ENCODE measurements around the gene TGM3.

Gene TGM3

DNA sequence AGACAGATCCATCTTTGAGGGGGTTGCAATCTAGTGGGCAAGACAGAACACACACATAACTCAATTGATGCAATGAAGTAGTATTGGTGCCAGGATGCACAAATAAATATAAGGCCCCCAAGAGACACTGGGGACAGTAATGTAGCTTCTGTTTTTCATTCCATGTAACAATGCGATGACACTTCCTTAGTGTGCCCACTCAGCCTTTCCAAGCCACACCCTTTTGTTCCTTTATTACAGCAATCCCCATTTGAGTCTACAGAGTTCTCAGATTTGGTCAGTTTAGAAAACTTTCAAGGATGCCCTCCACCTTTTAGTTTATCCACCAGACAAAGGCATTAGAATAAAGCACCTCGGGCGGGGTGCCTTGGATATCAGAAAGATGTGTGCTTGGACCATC is 15.5 kb downstream of the TGM3 start:
- no peak for DNase-seq

DNA sequence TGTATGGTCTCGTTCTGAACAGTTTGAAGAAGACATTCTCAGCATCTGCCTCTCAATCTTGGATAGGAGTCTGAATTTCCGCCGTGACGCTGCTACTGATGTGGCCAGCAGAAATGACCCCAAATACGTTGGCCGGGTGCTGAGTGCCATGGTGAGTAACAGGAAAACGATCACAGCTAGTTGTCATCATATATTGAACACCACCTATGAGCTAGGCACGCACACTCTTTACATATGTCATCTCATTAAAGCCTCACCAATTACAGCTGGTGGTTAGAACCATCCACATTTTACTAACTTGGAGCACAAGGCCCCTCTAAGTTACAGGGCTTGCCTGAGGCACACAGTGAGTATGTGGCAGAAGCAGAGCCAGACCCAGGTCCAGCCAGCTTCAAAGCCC is 17.1 kb downstream of the TGM3 start:
- no peak for DNase-seq

DNA sequence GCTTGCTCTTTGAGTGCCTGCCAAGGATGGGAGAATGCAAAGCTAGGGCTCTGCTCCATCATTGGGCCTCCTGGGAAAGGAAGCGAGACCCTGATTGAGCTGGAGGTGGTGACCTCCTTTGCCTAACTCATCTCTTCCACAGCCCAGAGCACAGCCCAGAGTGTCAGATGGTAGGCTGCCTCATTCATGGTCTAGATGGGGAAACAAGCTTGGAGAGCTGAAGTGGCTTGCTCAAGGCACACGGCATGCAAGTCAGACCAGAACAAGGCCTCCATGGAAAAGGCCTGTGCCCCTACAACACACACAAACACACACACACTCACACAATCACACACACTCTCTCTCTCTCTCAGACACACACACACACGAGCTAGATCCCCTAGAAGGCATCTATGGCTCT is 17.5 kb downstream of the TGM3 start:
- no peak for DNase-seq

DNA sequence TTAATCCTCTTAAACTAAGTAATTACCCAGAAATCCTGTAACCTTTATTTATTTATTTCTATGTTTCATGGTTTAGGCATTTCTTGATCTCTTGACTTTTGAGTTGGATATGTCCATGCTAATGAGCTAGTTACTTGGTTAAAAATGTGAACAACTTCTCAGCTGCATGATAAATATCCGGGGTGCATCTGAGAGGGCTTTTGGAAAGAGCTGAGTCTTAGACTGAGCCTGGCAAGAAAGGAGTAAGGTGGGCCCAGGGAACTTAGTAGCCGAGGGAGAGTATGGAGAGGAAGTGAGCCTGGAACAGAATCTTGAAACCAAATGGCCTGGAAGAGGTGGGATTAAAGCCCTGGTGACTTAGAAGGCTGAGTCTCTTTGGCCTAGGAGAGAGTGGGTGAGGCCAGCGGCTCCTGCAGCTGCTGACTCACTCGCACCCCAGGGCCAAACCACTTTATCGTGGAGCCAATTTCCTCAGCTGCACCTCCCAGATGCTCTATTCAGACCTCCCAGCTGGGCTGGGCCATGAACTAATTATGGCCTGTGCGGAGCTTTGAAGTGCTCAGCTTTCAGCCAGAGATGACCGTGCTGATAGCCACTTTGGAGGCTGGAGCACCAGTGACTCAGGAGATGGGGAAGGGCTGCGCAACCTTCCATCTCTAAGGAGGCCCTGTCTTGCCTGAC is 19.1 kb downstream of the TGM3 start:
- DNase-seq: no peak

DNA sequence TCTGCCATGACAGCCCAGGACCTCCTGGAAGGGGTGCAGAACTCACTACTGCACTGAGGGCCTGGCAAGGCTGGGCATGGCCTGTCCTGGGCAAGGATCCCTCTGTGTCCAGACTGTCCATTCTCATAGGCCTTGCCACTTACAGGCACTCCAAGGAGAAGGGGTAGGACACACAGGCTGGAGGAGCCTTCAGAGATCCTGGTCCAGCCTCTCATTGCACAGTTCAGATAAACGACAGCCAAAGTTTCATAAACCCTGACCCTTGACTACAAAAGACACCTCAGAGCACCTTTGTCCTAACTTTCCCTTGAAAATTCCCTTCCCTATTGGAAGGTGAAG is 19.6 kb downstream of the TGM3 start:
- DNase-seq: no peak

DNA sequence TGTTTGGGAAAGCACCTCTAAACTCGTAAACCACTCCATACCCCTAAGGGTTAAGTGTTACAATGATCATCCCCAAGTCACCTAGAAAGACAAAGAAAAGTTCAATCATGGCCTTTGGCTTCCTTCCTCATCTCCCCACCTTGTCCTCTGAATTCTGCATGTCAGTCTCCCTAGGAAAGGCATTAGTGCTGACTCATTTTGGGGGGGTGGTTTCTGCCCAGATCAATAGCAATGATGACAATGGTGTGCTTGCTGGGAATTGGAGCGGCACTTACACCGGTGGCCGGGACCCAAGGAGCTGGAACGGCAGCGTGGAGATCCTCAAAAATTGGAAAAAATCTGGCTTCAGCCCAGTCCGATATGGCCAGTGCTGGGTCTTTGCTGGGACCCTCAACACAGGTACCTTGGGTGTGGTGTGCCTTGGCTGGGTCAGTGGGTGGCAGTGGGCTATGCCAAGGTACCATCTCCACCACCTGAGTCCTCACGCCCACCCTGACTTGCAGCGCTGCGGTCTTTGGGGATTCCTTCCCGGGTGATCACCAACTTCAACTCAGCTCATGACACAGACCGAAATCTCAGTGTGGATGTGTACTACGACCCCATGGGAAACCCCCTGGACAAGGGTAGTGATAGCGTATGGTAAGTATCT is 21.2 kb downstream of the TGM3 start:
- no peak for DNase-seq

DNA sequence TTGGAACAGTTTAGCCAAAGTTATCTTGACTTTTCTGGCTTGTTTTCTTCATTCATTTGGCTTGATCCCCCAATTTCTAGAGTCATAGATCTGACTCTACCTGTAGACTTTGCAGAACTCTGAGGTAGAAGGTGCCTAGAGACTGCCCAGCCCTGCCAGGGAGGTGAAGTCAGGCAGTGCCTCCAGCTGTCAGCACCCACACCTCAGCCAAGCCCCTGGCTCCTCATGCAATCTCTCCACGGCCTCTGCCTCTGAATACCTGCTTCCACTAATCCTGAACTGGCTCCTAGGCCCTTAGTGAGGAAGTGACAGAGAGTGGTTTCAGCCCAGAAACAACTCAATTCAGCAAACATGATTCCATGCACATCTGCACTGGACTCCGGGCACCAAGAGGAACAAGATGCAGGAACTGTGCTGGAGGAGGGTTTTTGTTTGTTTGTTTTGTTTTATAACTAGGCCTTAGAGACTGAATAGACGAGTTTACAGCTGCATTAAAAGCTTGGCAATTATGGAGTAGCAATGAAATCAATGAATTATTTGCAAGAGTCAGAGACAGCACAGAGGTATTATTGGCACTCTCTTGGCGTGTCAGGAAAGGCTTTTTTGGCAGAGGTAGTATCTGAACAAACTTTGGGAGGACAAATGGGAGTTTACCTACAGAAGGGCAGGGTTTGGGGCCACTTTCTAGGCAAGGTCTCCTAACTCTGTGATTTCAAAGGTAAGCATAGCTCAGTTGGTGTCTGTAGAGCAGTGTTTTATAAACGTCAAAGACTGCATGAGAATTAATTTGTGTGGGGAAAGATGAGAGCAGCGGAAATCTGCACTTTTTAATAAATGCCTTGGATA is 25.2 kb downstream of the TGM3 start:
- DNase-seq: no peak

DNA sequence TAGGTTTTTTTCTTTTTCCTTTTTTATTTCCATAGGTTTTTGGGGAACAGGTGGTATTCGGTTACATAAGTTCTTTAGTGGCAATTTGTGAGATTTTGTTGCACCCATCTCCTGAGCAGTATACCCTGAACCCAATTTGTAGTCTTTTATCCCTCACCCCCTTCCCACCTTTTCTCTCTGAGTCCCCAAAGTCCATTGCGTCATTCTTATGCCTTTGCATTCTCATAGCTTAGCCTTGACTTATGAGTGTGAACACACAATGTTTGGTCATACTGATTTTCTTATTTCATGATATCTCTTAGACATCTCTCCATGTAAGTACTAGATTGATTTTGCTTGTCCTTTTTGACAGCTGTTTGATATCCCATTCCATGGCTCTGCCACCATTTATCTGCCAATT is 27.2 kb downstream of the TGM3 start:
- no peak for DNase-seq

DNA sequence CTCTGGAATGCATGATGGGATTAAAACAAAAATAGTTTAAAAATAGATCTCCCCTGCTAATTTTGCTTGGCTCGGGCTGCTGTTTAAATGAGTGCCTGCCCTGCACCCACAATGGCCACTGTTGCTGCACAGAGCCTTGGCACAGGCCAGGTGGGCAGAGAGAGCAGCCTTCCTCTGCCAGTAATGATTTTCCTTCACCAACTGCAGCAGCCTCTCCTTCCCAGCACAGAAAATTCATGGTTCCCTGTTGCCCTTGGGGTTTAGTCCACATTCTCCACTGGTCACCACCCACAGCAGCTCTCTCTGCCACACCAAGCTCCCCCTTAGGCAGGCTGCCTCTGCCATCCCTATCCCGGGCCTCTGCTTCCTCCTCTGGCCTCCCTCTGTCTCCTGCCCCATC is 30.2 kb downstream of the TGM3 start:
- no peak for DNase-seq

DNA sequence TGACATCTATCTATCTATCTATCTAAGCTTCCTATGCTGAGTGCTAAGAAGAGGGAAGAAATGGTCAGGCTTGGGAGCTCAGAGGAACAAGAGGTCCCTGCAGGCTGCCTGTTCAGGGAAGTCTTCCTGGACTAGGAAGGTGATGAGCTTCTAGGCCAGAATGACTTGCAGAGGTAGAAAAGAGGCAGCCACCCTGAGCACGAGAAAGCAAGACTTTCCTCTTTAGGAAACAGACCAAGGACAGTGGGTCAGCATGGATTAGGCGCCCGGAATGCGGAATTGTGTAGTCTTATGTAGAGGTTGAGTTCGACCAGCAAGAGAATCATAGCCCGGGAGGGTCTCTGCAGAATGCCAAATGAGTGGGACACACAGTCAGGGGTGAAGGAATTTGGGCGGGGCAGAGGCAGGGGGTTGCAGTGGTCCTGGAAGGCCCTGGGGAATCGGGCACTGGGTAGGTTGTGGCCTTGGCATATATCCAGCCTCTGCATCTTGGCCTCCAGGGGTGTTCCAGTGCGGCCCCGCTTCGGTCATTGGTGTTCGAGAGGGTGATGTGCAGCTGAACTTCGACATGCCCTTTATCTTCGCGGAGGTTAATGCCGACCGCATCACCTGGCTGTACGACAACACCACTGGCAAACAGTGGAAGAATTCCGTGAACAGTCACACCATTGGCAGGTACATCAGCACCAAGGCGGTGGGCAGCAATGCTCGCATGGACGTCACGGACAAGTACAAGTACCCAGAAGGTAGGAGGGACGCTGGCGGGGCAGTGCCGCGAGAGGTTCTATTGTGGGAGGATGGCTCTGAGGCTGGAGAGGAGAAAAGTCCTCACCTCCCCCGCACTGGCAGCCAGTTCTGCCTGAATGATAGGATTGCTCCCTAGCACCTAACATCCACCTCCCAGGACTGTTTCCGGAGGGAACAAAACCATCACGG is 32.1 kb downstream of the TGM3 start:
- DNase-seq: no peak

DNA sequence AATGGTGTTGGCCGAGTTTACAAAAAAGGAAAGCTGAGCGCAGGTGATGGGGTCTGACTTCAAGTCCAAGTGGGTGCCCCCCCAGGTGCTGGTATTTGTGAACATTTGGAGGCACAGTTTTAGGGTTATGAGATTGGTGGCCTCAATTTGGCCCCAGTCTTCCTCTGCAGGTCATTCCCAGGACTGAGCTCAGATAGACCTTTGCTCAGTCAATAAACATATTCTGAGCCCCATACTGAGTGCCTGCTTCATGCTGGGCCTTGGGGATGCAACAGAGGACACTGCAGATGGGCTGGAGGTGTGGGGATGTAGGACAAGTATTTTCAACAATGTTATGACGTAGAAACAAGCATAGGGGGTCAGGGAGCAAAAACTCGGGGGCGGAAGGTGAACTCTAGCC is 33.5 kb downstream of the TGM3 start:
- no peak for DNase-seq

DNA sequence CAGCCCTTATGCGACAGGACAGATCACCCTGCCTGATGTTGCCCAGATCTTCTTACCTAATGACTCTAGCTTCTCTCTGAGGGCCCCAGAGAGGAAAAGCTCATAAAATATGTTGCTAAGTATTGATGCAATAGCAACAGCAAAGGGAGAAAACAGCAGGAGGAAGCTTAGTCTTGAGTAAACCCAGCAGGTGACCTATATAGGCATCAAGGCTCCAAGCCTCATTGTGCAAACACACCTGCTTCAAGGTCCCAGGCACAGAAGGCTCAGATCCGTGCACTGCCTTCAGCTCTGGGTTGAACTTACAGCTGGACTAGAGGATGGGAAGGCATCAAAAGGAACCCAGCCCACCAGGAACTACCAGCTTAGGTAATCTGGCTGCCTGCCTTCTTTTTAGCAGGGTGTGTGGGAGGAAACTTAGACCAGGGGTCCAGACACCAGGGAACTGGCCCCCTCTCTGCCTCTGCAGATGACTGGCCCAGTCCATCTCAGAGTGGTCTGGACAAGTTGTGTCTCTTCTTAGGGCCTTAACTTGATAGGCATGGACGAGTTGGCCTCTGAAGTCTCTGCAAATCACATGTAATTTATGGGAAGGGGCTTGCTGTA is 34.4 kb downstream of the TGM3 start:
- peak; percentile 18 for DNase-seq

DNA sequence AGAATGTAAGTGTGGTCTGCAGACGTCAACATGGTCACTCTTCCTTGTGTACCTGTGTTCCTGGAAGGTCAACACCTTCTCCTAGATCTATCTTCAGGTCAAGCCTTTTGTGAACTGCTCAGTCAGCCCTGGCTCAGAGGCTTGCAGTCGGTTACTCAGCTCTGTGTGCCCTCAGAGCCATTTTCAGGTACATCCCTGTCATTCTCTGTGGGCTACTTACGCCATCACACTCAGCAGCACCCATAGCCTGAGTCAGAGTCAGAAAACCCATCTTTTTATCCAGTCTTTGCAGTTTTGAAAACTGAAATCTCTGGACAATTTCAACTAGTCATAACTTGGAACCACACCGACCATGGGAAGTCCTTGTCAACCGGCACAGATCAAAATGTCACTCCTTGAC is 35.3 kb downstream of the TGM3 start:
- no peak for DNase-seq

DNA sequence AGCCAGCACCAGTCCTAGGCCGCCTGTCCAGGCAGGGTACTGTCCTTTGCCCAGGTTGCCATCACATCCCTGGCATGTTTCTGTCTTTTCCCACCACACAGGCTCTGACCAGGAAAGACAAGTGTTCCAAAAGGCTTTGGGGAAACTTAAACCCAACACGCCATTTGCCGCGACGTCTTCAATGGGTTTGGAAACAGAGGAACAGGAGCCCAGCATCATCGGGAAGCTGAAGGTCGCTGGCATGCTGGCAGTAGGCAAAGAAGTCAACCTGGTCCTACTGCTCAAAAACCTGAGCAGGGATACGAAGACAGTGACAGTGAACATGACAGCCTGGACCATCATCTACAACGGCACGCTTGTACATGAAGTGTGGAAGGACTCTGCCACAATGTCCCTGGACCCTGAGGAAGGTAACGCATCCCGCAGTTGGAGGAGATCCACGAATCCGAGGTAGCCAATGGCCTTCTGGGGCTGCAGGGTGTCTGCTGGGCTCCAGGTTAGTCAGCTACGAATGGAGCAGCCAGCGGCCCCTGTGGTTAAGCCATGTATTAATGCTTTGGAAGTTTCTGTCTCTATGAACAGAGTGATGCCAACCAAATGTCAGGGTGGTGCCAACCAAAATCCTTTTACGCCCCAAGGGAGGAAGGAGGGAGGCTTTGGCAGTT is 36.2 kb downstream of the TGM3 start:
- no peak for DNase-seq

DNA sequence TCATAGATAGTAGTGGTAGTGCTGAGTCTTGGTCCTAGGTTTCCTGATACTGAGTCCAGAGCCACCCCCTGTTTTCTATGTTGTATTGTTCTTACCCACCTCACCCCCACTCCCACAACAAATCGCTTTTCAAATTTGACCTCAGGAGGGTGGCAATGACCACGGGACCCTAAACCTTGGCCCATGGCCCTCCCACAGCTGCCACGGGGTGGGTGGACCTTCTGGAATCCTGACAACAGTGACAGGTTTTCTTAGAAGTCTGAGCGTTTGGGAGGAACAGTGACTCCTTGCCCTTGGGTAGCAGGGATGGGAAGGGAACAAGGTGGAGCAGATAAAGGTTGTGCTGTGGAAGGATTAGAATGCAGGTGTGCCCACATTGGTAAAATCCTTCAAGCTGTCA is 36.9 kb downstream of the TGM3 start:
- DNase-seq: no peak

DNA sequence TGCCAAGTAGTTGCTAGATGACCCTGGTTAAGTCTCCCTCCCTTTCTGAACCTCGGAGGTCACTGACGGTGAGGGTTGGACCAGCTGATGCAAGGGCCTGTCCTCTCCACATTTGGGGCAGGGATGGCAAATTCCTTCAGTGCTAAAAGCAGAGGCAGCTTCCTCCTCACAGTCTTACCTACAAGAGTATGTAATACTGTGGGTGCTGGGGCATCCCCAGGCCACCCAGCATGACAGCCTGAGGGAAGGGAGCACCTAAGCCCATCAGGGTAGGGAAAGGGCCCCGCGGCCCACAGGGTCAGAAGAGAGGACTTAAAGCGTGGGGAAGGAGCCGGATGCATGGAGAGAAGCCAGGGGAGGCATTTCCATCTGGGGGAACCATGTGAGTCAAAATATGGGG is 38.0 kb downstream of the TGM3 start:
- DNase-seq: no peak

DNA sequence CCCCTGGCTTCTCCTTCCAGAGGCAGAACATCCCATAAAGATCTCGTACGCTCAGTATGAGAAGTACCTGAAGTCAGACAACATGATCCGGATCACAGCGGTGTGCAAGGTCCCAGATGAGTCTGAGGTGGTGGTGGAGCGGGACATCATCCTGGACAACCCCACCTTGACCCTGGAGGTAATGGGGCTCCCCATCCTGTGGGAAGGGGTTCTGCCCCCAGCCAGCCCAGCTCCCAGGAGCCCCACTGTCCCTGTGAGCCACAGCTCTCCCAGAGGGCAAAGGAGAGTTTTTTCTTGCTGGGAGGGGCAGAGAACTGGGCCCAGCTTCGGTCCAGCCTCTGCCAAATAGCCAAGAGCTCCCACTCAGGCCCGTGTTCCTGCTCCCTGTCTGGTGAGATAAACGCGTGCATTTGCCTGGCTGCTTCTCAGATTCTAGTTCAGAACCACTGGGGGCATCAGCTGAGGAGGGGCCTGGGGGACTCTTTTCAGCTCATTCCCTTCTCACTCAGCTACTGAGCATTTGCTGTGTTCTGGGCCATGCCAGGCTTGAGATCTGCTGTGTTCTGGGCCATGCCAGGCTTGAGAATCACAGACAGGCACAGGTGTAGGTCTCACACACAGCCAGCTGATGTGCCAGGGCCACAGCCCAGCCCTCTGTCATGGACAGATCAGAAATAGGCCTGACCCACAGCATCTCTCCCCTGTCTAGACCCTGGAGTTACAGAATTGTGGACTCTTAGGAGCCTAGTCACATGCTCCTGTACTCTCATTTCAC is 39.5 kb downstream of the TGM3 start:
- no peak for DNase-seq

DNA sequence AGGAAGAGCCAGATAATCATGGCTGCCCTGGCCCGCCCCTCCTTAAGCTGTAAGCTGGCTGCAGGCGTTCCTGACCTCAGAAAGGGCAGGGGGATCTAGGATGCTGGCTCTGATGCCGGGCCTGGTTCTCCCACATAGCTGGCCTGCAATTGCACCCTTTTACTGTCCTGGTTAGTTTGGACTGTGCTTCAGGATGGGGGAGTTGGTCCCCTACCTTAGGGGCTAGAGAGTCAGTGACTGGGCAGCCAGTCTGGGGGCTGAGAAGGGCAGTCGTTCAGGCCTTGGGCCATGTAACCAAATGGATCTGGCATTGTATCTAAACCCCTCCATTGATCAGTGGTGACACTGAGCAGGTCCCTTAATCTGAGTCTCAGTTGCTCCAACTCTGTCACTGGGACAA is 40.7 kb downstream of the TGM3 start:
- DNase-seq: no peak

DNA sequence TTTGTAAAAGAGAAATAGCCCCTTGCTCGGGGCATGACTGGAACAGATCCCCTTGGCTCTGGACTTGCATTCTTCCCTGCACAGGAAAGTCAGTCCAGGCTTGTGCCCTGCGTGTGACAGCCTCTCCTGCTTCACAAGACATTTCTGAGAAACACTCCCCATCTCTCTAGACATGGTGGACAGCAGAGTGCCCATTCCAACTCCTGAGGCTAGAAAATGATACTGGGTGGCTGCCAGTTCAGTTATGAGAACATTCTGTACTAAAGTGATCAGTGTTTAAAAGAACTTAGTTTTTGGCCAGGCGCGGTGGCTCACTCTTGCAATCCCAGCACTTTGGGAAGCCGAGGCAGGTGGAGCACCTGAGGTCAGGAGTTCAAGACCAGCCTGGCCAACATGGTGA is 41.3 kb downstream of the TGM3 start:
- no peak for DNase-seq

DNA sequence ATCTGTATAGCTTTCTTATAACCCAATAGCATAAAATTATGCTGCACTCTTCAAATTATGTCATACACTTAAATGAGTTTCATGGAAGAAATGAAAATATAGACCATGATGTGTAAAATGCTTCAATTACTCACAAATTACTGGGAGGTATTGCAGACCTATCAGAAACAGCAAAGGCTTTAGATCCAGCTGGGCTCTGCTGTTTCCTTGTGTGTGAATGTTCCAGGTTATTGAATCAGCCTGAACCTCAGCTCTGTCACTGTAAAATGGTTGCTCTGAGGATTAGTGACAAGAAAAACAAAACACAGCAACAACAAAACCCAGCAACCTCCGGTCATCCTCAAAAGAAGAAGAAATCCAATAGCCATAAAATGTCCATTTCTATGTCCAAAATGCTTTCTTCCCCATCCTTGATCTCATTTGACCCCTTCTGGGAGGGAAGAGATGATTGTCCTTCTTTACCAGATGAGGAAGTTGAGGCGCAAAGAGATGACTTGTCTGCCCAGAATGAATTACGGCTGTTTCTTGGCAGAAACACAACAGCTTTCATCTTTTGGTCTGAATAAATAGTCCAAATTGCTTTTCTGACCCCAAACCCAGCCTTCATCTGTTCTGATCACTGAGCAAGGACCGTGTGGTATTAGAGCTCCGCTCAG is 42.7 kb downstream of the TGM3 start:
- no peak for DNase-seq

DNA sequence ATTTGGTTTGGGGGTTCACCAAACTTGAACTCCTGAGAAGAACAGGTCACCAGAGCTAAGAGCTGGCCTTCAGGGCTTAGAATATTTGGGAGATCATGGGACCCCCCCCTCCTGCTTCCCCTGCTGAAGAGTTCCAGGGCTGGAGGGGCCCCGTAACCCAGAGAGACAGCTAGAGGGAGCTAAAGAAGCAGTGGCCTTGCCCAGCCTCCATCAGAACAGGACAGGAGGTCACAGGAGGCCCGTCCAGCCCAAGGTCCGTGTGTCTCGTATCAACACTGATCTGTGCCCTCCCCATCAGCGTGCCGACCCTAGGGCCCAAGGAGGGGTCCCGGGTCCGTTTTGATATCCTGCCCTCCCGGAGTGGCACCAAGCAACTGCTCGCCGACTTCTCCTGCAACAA is 44.3 kb downstream of the TGM3 start:
- no peak for DNase-seq

All from NCI-H1436 (cell line).